Measurements from ENCODE around the gene KLHL30. TPM values are rescaled to one million over a fixed set of nuclear protein-coding genes. Genes with fewer than 3 reads are reported as not detected.

KLHL30 gene
- total RNA-seq, 1 experiment from 2014 or later = 0.61 TPM

DNA sequence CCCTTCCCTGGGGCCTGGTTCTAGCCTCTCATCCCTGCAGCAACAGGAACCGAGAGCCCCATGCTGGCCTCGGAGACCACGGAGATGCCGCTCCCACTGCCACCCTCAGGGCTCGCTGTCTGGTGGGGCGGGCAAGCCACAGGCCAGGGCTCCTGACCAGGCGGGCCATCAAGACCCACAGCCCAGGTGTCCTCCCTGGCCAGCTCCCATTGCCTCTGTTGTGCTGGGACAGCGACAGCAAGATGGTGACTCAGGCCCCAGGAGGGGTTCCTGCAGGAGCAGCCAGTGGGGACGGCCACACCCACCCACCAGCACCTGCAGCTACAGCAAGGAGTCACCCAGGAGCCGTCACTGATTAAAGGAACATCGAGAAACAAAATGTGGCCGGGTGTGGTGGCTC, 7.4 kb downstream of the KLHL30 start:
- ChIA-PET RAD21 (ENCODE audit: low non-redundant PET in 1 of 2, low total read pairs in 2 of 2, uncharacterized antibody in 2 of 2, unreplicated experiment in 2 of 2) (no interaction called here), POLR2A (no interaction called here), CTCF (interaction anchor here (0.8 to 1.1 kb wide), 3 partner anchors 14 to 288 kb away, joined by 3 read pairs; no protein-coding TSS in a partner anchor)
- Histone ChIP-seq H3K4me2 (ENCODE audit: low read length) (peak overlapping the region; percentile 57), H3K9ac (ENCODE audit: low read length) (no peak overlapping the region), H3K27ac (ENCODE audit: low read depth, low read length) (no peak overlapping the region; the same call in 1 of the 2 replicates), H3K79me2 (ENCODE audit: insufficient read depth, low read length) (no peaks in the 10 kb centered on the region), H3K27me3 (ENCODE audit: insufficient read depth, low read length) (no peaks in the 10 kb centered on the region), H2AFZ (ENCODE audit: low read depth, low read length, poor library complexity, severe bottlenecking) (no peak overlapping the region), H3K4me1 (ENCODE audit: control insufficient read depth in 1 of 2, insufficient read depth in 2 of 2, low read length in 2 of 2) (peaks cover 33 to 62% of the 10 kb centered on the region in 2 experiments), H3K4me3 (replicated peaks in 1 of 2; ENCODE audit: low read depth in 1 of 2, low read length in 2 of 2) (no peak overlapping the region), H3K9me2 (ENCODE audit: insufficient read depth) (no peaks in the 10 kb centered on the region), H3K36me3 (ENCODE audit: control insufficient read depth in 1 of 2, insufficient read depth in 2 of 2, low read length in 2 of 2) (no peaks in the 10 kb centered on the region), H3K9me3 (ENCODE audit: control insufficient read depth in 1 of 2, insufficient read depth in 1 of 2, low read depth in 1 of 2, low read length in 2 of 2) (no peaks in the 10 kb centered on the region), H4K20me1 (ENCODE audit: insufficient read depth) (no peaks in the 10 kb centered on the region)
- ATAC-seq = peak; percentile 64
- peak; percentile 41 for DNase-seq (ENCODE audit: low read depth, low spot score)
- intact Hi-C loops (cut with micrococcal nuclease) = no loop called here
- TF ChIP-seq SIN3A (IDR thresholded peaks at IDR 0.05; ENCODE audit: low read depth) = no peak
- TF ChIP-seq, protein P1, sequence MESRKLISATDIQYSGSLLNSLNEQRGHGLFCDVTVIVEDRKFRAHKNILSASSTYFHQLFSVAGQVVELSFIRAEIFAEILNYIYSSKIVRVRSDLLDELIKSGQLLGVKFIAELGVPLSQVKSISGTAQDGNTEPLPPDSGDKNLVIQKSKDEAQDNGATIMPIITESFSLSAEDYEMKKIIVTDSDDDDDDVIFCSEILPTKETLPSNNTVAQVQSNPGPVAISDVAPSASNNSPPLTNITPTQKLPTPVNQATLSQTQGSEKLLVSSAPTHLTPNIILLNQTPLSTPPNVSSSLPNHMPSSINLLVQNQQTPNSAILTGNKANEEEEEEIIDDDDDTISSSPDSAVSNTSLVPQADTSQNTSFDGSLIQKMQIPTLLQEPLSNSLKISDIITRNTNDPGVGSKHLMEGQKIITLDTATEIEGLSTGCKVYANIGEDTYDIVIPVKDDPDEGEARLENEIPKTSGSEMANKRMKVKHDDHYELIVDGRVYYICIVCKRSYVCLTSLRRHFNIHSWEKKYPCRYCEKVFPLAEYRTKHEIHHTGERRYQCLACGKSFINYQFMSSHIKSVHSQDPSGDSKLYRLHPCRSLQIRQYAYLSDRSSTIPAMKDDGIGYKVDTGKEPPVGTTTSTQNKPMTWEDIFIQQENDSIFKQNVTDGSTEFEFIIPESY (IDR thresholded peaks at IDR 0.05; ENCODE audit: extremely low read depth, insufficient replicate concordance, low read length) = no peak
- TF ChIP-seq SP1 (IDR thresholded peaks at IDR 0.05; ENCODE audit: low read depth) = no peak
- no peak for TF ChIP-seq ZNF274 (IDR thresholded peaks at IDR 0.05; ENCODE audit: low read depth, low read length)
- no peak for TF ChIP-seq TCF7L2 (IDR thresholded peaks at IDR 0.05; ENCODE audit: borderline replicate concordance, extremely low read depth, insufficient read depth, insufficient read length)
- no peak for TF ChIP-seq SRF (IDR thresholded peaks at IDR 0.05; ENCODE audit: low read depth)
- TF ChIP-seq, protein P2, sequence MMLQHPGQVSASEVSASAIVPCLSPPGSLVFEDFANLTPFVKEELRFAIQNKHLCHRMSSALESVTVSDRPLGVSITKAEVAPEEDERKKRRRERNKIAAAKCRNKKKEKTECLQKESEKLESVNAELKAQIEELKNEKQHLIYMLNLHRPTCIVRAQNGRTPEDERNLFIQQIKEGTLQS (IDR thresholded peaks at IDR 0.05) = no peak
- TF ChIP-seq, protein P3, sequence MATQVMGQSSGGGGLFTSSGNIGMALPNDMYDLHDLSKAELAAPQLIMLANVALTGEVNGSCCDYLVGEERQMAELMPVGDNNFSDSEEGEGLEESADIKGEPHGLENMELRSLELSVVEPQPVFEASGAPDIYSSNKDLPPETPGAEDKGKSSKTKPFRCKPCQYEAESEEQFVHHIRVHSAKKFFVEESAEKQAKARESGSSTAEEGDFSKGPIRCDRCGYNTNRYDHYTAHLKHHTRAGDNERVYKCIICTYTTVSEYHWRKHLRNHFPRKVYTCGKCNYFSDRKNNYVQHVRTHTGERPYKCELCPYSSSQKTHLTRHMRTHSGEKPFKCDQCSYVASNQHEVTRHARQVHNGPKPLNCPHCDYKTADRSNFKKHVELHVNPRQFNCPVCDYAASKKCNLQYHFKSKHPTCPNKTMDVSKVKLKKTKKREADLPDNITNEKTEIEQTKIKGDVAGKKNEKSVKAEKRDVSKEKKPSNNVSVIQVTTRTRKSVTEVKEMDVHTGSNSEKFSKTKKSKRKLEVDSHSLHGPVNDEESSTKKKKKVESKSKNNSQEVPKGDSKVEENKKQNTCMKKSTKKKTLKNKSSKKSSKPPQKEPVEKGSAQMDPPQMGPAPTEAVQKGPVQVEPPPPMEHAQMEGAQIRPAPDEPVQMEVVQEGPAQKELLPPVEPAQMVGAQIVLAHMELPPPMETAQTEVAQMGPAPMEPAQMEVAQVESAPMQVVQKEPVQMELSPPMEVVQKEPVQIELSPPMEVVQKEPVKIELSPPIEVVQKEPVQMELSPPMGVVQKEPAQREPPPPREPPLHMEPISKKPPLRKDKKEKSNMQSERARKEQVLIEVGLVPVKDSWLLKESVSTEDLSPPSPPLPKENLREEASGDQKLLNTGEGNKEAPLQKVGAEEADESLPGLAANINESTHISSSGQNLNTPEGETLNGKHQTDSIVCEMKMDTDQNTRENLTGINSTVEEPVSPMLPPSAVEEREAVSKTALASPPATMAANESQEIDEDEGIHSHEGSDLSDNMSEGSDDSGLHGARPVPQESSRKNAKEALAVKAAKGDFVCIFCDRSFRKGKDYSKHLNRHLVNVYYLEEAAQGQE (IDR thresholded peaks at IDR 0.05; ENCODE audit: low read depth) = no peak
- no peak for TF ChIP-seq RAD21 (IDR thresholded peaks at IDR 0.05; ENCODE audit: low read depth)
- TF ChIP-seq POLR2AphosphoS5 (IDR thresholded peaks at IDR 0.05; ENCODE audit: low read depth, low read length) = no peak
- no peak for TF ChIP-seq EGR1 (IDR thresholded peaks at IDR 0.05; ENCODE audit: low read depth)
- TF ChIP-seq, protein P4, sequence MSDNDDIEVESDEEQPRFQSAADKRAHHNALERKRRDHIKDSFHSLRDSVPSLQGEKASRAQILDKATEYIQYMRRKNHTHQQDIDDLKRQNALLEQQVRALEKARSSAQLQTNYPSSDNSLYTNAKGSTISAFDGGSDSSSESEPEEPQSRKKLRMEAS (IDR thresholded peaks at IDR 0.05) = no peak
- no peak for TF ChIP-seq POLR2A (IDR thresholded peaks at IDR 0.05; ENCODE audit: borderline replicate concordance, extremely low read depth, insufficient read depth, insufficient read length)
- TF ChIP-seq FOSL1 (IDR thresholded peaks at IDR 0.05; ENCODE audit: low read depth) = no peak
- no peak for TF ChIP-seq CBX3 (IDR thresholded peaks at IDR 0.05; ENCODE audit: low read depth)
- TF ChIP-seq JUND (IDR thresholded peaks at IDR 0.05) = no peak
- no peak for TF ChIP-seq ZFX (IDR thresholded peaks at IDR 0.05)
- no peak for TF ChIP-seq ELF1 (IDR thresholded peaks at IDR 0.05; ENCODE audit: borderline replicate concordance, low read depth)
- no TSS peak for BruUV-seq (replicated peaks)
